SK-N-SH treated with all-trans-retinoic acid at 6 μM for 48 hours (cell line): ENCODE results near the gene PSRC1.

Experiments
- ATAC-seq: fragments of 200-7000 bp; cut with Tn5 transposase; 3 replicates; pipeline ENCODE4 v1.9.1; 2020; ENCODE audit warnings: mild to moderate bottlenecking, moderate library complexity
- ARNTL ChIP-seq: fragments of 450-650 bp; formaldehyde crosslinking; IDR thresholded peaks from 2 replicates; pipeline ENCODE4 v1.5.0; 2020; ENCODE audit warnings: low read depth, mild to moderate bottlenecking, moderate library complexity, borderline replicate concordance
- BACH2 ChIP-seq: fragments of 250-450 bp; sonication (Bioruptor Pico); IDR thresholded peaks from 2 replicates; pipeline ENCODE4 v1.9.0; 2021; ENCODE audit warnings: mild to moderate bottlenecking, borderline replicate concordance
- CREB5 ChIP-seq: fragments of 250-450 bp; sonication (Bioruptor Pico); IDR thresholded peaks from 2 replicates; pipeline ENCODE4 v1.5.1; 2020; ENCODE audit warnings: low read depth, mild to moderate bottlenecking, moderate library complexity
- CSDC2 ChIP-seq: fragments of 250-450 bp; sonication (Bioruptor Pico); IDR thresholded peaks from 2 replicates; pipeline ENCODE4 v1.5.0; 2020; ENCODE audit warnings: mild to moderate bottlenecking, moderate library complexity
- CSRNP3 ChIP-seq: fragments of 250-450 bp; sonication (Bioruptor Pico); IDR thresholded peaks from 2 replicates; pipeline ENCODE4 v1.5.1; 2021; ENCODE audit warnings: mild to moderate bottlenecking, moderate library complexity
- GLIS3 ChIP-seq: fragments of 250-450 bp; sonication (Bioruptor Pico); IDR thresholded peaks from 2 replicates; pipeline ENCODE4 v1.5.0; 2020; ENCODE audit warnings: mild to moderate bottlenecking, moderate library complexity
- ISL1 ChIP-seq: fragments of 250-450 bp; sonication (Bioruptor Pico); IDR thresholded peaks from 2 replicates; pipeline ENCODE4 v2.1.2; 2022; ENCODE audit warnings: mild to moderate bottlenecking, moderate library complexity
- OSR1 ChIP-seq: fragments of 250-450 bp; sonication (Bioruptor Pico); IDR thresholded peaks from 2 replicates; pipeline ENCODE4 v1.8.0; 2022; ENCODE audit warnings: moderate library complexity, mild to moderate bottlenecking, inconsistent platforms
- PATZ1 ChIP-seq: fragments of 250-450 bp; sonication (Bioruptor Pico); IDR thresholded peaks from 2 replicates; pipeline ENCODE4 v1.8.0; 2020; ENCODE audit warnings: mild to moderate bottlenecking, moderate library complexity, borderline replicate concordance
- PPARA ChIP-seq: fragments of 250-450 bp; sonication (Bioruptor Pico); IDR thresholded peaks from 2 replicates; pipeline ENCODE4 v1.5.0; 2020; ENCODE audit warnings: mild to moderate bottlenecking, borderline replicate concordance
- RARB ChIP-seq: fragments of 250-450 bp; sonication (Bioruptor Pico); IDR thresholded peaks from 2 replicates; pipeline ENCODE4 v1.8.0; 2021; ENCODE audit warnings: mild to moderate bottlenecking, moderate library complexity
- TCF4 ChIP-seq: fragments of 250-450 bp; sonication (Bioruptor Pico); IDR thresholded peaks from 2 replicates; pipeline ENCODE4 v1.8.0; 2021; ENCODE audit warnings: mild to moderate bottlenecking, moderate library complexity, borderline replicate concordance
- TOX ChIP-seq: fragments of 250-450 bp; sonication (Bioruptor Pico); IDR thresholded peaks from 2 replicates; pipeline ENCODE4 v1.8.0; 2021; ENCODE audit warnings: mild to moderate bottlenecking, moderate library complexity, borderline replicate concordance
- TSHZ2 ChIP-seq: fragments of 250-450 bp; sonication (Bioruptor Pico); IDR thresholded peaks from 2 replicates; pipeline ENCODE4 v1.5.0; 2020; ENCODE audit warnings: mild to moderate bottlenecking, moderate library complexity
- ZC3H10 ChIP-seq: fragments of 250-450 bp; sonication (Bioruptor Pico); IDR thresholded peaks from 2 replicates; pipeline ENCODE4 v1.5.1; 2021; ENCODE audit warnings: mild to moderate bottlenecking, moderate library complexity
- ZFP30 ChIP-seq: fragments of 450-650 bp; formaldehyde crosslinking; IDR thresholded peaks from 2 replicates; pipeline ENCODE4 v1.5.0; 2022; ENCODE audit warnings: mild to moderate bottlenecking, moderate library complexity
- ZNF565 ChIP-seq: fragments of 450-650 bp; formaldehyde crosslinking; conservative IDR thresholded peaks from 2 replicates; pipeline ENCODE4 v1.5.0; 2020; ENCODE audit warnings: low read depth, mild to moderate bottlenecking, moderate library complexity
- ZNF70 ChIP-seq: fragments of 450-650 bp; formaldehyde crosslinking; IDR thresholded peaks from 2 replicates; pipeline ENCODE4 v1.5.0; 2020; ENCODE audit warnings: mild to moderate bottlenecking, moderate library complexity
- ZNF8 ChIP-seq: fragments of 450-650 bp; formaldehyde crosslinking; IDR thresholded peaks from 2 replicates; pipeline ENCODE4 v1.5.0; 2020; ENCODE audit warnings: mild to moderate bottlenecking, moderate library complexity

The PSRC1 gene

GRCh38 chr1:109312246-109312645 lies 29.3 kb upstream of the PSRC1 start:
- no peak for TF ChIP-seq GLIS3 (CRISPR knock-in tag)
- TF ChIP-seq TOX = no peak
- TF ChIP-seq ZNF8 = no peak
- no peak for TF ChIP-seq CREB5
- TF ChIP-seq BACH2 (CRISPR knock-in tag) = no peak
- ATAC-seq = no peak

- TF ChIP-seq TSHZ2 = no peak
- no peak for TF ChIP-seq ZC3H10 (CRISPR knock-in tag)
- TF ChIP-seq CSDC2 (CRISPR knock-in tag) = no peak
- TF ChIP-seq PPARA = no peak
- TF ChIP-seq CSRNP3 (CRISPR knock-in tag) = no peak
- TF ChIP-seq GLIS3 (CRISPR knock-in tag) = no peak
- TF ChIP-seq OSR1 (CRISPR knock-in tag) = no peak
- TF ChIP-seq ISL1 (CRISPR knock-in tag) = no peak
- TF ChIP-seq BACH2 (CRISPR knock-in tag) = no peak
- no peak for TF ChIP-seq ZFP30
- no peak for TF ChIP-seq TCF4 (CRISPR knock-in tag)
- no peak for TF ChIP-seq PATZ1 (CRISPR knock-in tag)
- TF ChIP-seq CREB5 = no peak
- no peak for TF ChIP-seq RARB (CRISPR knock-in tag)
- no peak for TF ChIP-seq TOX
- ATAC-seq = no peak
Measured at GRCh38 chr1:109309347-109309746, 26.4 kb upstream of the PSRC1 start.

GRCh38 chr1:109307274-109308021 lies 24.5 kb upstream of the PSRC1 start:
- no peak; the same call in 2 of the 3 replicates for ATAC-seq

More at GRCh38 chr1:109307274-109308021, 24.5 kb upstream of the PSRC1 start:
- TF ChIP-seq RARB (CRISPR knock-in tag) (no peak), ZNF565 (no peak), ARNTL (CRISPR knock-in tag) (no peak), ZNF70 (CRISPR knock-in tag) (no peak), TSHZ2 (no peak), CREB5 (no peak), ISL1 (CRISPR knock-in tag) (no peak)
